GM18907 (cell line): Measurements from ENCODE around the gene PRR36.

Experiments used
- ATAC-seq: cut with Tn5 transposase; IDR thresholded peaks from one replicate; pipeline ENCODE4 v1.9.1; 2021; ENCODE audit warnings: mild to moderate bottlenecking, moderate library complexity; ENCODE audit not compliant: unreplicated experiment

Gene PRR36

GRCh38 chr19:7823686-7824301 lies 50.4 kb downstream of the PRR36 start:
- ATAC-seq: no peak

- no peak for ATAC-seq
These were observed 51.2 kb downstream of the PRR36 start for GRCh38 chr19:7822910-7823515.

GRCh38 chr19:7820588-7820987 lies 53.6 kb downstream of the PRR36 start:
- ATAC-seq: no peak

- ATAC-seq: peak; percentile 52
These were observed 54.9 kb downstream of the PRR36 start for GRCh38 chr19:7819337-7819736.

GRCh38 chr19:7818806-7819205 lies 55.4 kb downstream of the PRR36 start:
- ATAC-seq: no peak
